Neural cell (in vitro differentiated cells): ENCODE results near the gene SV2C.

ENCODE experiments used
- EZH2 ChIP-seq: fragments of 200-600, 300-800 bp; shearing (Covaris generic), sonication (generic); IDR thresholded peaks from 2 replicates; pipeline ENCODE4 v1.6.1; 2014; ENCODE audit warnings: antibody characterized with exemption, low read length, borderline replicate concordance, mild to moderate bottlenecking; ENCODE audit not compliant: insufficient read depth, poor library complexity, severe bottlenecking
- POLR2AphosphoS5 ChIP-seq: IDR thresholded peaks from 2 replicates; pipeline ENCODE4 v1.6.1; 2012
- RAD21 ChIP-seq: fragments of 450-650 bp; conservative IDR thresholded peaks from 2 replicates; pipeline ENCODE4 v1.6.1; 2014; ENCODE audit warnings: antibody characterized with exemption, mild to moderate bottlenecking, moderate library complexity
- TF ChIP-seq, protein P1 (sequence below): fragments of 450-650 bp; IDR thresholded peaks from 2 replicates; pipeline ENCODE4 v1.5.1; 2014; ENCODE audit warnings: antibody characterized with exemption, mild to moderate bottlenecking, moderate library complexity; ENCODE audit not compliant: poor library complexity, severe bottlenecking

DNA sequence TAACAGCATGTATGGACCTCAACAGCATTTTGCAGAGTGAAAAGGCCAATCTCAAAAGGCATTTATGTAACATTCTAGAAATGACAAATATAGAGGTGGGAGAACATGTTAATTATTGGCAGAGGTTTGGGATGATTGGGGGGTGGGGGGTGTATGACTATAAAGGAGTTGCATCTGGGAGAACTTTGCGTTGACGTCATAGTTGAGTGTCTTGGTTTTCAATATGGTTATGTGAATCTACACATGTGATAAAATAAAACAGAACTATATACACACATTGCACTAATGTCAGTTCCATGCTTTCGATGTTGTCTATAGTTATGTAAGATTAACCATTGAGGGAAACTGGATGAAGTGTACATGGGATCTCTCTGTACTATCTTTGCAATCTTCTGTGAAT is 139.1 kb downstream of the SV2C start:
- TF ChIP-seq, protein P1, sequence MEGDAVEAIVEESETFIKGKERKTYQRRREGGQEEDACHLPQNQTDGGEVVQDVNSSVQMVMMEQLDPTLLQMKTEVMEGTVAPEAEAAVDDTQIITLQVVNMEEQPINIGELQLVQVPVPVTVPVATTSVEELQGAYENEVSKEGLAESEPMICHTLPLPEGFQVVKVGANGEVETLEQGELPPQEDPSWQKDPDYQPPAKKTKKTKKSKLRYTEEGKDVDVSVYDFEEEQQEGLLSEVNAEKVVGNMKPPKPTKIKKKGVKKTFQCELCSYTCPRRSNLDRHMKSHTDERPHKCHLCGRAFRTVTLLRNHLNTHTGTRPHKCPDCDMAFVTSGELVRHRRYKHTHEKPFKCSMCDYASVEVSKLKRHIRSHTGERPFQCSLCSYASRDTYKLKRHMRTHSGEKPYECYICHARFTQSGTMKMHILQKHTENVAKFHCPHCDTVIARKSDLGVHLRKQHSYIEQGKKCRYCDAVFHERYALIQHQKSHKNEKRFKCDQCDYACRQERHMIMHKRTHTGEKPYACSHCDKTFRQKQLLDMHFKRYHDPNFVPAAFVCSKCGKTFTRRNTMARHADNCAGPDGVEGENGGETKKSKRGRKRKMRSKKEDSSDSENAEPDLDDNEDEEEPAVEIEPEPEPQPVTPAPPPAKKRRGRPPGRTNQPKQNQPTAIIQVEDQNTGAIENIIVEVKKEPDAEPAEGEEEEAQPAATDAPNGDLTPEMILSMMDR, result no peak
- TF ChIP-seq RAD21 (no peak), POLR2AphosphoS5 (no peak), EZH2 (no peak)
